Natural killer cell (primary cell): ENCODE measurements around the gene PIGV. TPM values are rescaled to one million over a fixed set of nuclear protein-coding genes. Genes with fewer than 3 reads are reported as not detected.

Experiments
- ATAC-seq, 3 donors: fragments of 150-1000 bp in 2 of 3; fragments of 200-7000 bp in 1 of 3; cut with Tn5 transposase; 1 replicate in 1 of 3; 2 replicates in 2 of 3; pipeline ENCODE4 v1.10.0; 2021; ENCODE audit warnings: mild to moderate bottlenecking in 2 of 3, moderate library complexity in 2 of 3
- DNase-seq, 2 donors: peaks; one replicate each; pipeline versions ENCODE4 v3.0.0 to v3.0.0-alpha.2; 2013 to 2021; ENCODE audit warnings: mixed read lengths in 1 of 2
- H3K27ac ChIP-seq: one replicate; pipeline ENCODE4 v1.5.1; 2013; ENCODE audit warnings: mild to moderate bottlenecking, low read length
- H3K27me3 ChIP-seq: one replicate; pipeline ENCODE4 v1.6.1; 2013; ENCODE audit warnings: low read length; ENCODE audit not compliant: control insufficient read depth, insufficient read depth
- H3K36me3 ChIP-seq: one replicate; pipeline ENCODE4 v1.6.1; 2013; ENCODE audit warnings: low read length; ENCODE audit not compliant: control insufficient read depth, insufficient read depth
- H3K4me1 ChIP-seq: one replicate; pipeline ENCODE4 v1.6.1; 2013; ENCODE audit warnings: low read length; ENCODE audit not compliant: control insufficient read depth, insufficient read depth
- H3K4me3 ChIP-seq: one replicate; pipeline ENCODE4 v1.5.1; 2013; ENCODE audit warnings: low read length
- H3K9me3 ChIP-seq: one replicate; pipeline ENCODE4 v1.6.1; 2013; ENCODE audit warnings: low read length; ENCODE audit not compliant: control insufficient read depth, insufficient read depth
- H3K27ac Mint-ChIP-seq, 2 donors: one replicate each; pipeline ENCODE4 v1.8.0; 2022; ENCODE audit warnings: mild to moderate bottlenecking in 2 of 2, mixed read lengths in 2 of 2, moderate library complexity in 1 of 2
- H3K27me3 Mint-ChIP-seq, 2 donors: one replicate each; pipeline ENCODE4 v1.8.0; 2022; ENCODE audit warnings: low read depth in 2 of 2, mixed read lengths in 2 of 2
- H3K36me3 Mint-ChIP-seq: one replicate; pipeline ENCODE4 v1.8.0; 2022; ENCODE audit warnings: mixed read lengths
- H3K4me1 Mint-ChIP-seq, 2 donors: one replicate each; pipeline ENCODE4 v1.8.0; 2022; ENCODE audit warnings: mixed read lengths in 2 of 2
- H3K4me3 Mint-ChIP-seq: one replicate; pipeline ENCODE4 v1.8.0; 2022; ENCODE audit warnings: mild to moderate bottlenecking, moderate library complexity, mixed read lengths
- H3K9me3 Mint-ChIP-seq, 2 donors: one replicate each; pipeline ENCODE4 v1.8.0; 2022; ENCODE audit warnings: mixed read lengths in 2 of 2
- WGBS: methylation state at CpG from one replicate; pipeline ENCODE4 v1.1.7; 2013; ENCODE audit warnings: missing lambda C conversion rate; ENCODE audit not compliant: insufficient coverage; 5-methylcytosine and 5-hydroxymethylcytosine counted together
- intact Hi-C: fragments of 100-400 bp; cut with micrococcal nuclease; formaldehyde crosslinking; loops from one replicate; pipeline ENCODE4 v1.14.2; 2022
- total RNA-seq, 4 donors: library from RNA; stranded (reverse); fragments of 120-200 nt in 1 of 4; gene quantifications; one replicate each; pipeline versions ENCODE4 v1.2.3 to v1.2.4, GENCODE V29; 2013 to 2022
- TF ChIP-seq, protein P1 (sequence below): fragments of 200-600 bp; IDR thresholded peaks from one replicate; pipeline ENCODE4 v1.8.0; 2022; ENCODE audit warnings: antibody characterized with exemption

PIGV gene
- total RNA-seq, 3 donors from 2014 or later (not counting 1 experiment from before 2014, with no cell fraction given), result 23.1 to 35.2 (median 30.3) TPM

DNA sequence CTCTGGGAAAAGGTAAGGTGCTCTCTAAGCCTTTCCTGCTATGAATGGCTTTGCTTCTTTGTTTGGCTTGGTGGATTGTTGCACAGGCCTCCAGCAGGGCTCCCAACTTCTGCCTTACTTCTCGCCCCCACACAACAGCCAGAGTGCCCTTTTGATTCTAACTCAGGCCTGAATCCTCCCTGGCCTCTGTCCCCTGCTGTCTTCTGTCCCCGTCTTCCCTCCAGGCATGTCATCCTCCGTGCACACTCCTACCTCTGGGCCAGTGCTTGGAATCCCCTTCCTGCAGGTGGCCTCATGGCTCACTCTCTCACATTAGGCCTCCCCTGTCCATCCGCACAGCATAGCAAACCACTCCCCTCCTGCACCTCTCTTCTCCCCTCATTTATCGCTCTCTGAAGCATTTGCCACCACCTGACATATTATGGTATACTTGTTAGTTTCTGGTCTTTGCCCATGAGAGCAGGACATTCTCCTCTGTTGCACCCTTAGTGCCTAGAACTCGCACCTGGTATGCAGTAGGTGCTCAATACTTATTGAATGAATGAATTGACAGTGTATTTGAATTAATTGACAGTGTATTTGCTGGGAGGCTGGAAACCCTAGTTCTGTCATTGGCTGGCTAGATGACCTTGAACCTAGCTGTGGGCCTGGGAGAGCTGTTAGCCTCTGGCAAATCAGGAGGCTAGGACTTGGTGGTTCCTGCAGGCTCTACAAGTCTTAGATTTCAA lies 41.6 kb downstream of the PIGV start:
- no peak for ATAC-seq
- H3K9me3 ChIP-seq, result no peaks in the 10 kb centered on the region
- H3K27me3 ChIP-seq, result no peaks in the 10 kb centered on the region
- H3K36me3 Mint-ChIP-seq, result no peaks in the 10 kb centered on the region
- H3K4me3 Mint-ChIP-seq, result peak overlapping the region; percentile 45
- peaks cover 71 to 79% of the 10 kb centered on the region in 2 donors for H3K4me1 Mint-ChIP-seq
- WGBS, result 91% methylated on average over 5 of the region's 6 CpGs
- TF ChIP-seq, protein P1, sequence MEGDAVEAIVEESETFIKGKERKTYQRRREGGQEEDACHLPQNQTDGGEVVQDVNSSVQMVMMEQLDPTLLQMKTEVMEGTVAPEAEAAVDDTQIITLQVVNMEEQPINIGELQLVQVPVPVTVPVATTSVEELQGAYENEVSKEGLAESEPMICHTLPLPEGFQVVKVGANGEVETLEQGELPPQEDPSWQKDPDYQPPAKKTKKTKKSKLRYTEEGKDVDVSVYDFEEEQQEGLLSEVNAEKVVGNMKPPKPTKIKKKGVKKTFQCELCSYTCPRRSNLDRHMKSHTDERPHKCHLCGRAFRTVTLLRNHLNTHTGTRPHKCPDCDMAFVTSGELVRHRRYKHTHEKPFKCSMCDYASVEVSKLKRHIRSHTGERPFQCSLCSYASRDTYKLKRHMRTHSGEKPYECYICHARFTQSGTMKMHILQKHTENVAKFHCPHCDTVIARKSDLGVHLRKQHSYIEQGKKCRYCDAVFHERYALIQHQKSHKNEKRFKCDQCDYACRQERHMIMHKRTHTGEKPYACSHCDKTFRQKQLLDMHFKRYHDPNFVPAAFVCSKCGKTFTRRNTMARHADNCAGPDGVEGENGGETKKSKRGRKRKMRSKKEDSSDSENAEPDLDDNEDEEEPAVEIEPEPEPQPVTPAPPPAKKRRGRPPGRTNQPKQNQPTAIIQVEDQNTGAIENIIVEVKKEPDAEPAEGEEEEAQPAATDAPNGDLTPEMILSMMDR, result no peak
- peaks cover 18% of the 10 kb centered on the region for H3K36me3 ChIP-seq
- H3K27ac ChIP-seq, result peak overlapping the region; percentile 61
- H3K4me3 ChIP-seq, result no peak overlapping the region
- peak overlapping the region; percentile 99 to 100 for H3K27ac Mint-ChIP-seq
- DNase-seq, result peak in 1 of 2 donors; percentile 20
- intact Hi-C loops, result no loop called here
- H3K4me1 ChIP-seq, result peaks cover 81% of the 10 kb centered on the region
- H3K27me3 Mint-ChIP-seq, result no peaks in the 10 kb centered on the region
- H3K9me3 Mint-ChIP-seq, result no peaks in the 10 kb centered on the region

DNA sequence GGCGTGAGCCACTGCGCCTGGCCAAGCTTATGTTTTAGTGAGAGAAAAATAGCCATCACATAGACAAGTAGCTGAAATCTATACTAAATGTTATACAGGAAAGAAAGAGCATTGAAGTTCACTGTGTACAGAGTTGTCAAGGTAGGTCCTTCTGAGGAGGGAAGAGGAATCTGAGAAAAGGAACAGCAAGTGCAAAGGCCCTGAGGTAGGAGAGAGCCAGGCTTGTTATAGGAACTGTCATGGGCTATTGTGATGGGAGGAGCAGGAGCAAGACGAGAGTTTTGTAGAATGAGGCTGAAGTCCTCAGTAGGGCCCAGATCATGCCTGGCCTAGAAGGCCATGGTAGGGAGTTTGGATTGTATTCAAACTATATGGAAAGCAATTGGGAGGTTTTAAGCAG lies 43.3 kb downstream of the PIGV start:
- Mint-ChIP-seq H3K27me3 (no peaks in the 10 kb centered on the region), H3K27ac (peak overlapping the region; percentile 99 to 100), H3K4me1 (peaks cover 72 to 79% of the 10 kb centered on the region in 2 donors), H3K4me3 (no peak overlapping the region), H3K9me3 (no peaks in the 10 kb centered on the region), H3K36me3 (no peaks in the 10 kb centered on the region)
- Histone ChIP-seq H3K4me1 (peaks cover 80% of the 10 kb centered on the region), H3K27me3 (no peaks in the 10 kb centered on the region), H3K9me3 (no peaks in the 10 kb centered on the region), H3K27ac (no peak overlapping the region), H3K36me3 (peaks cover 31% of the 10 kb centered on the region), H3K4me3 (no peak overlapping the region)
- DNase-seq (no peak), ATAC-seq (no peak)
- 90% methylated on average over 1 of the region's 3 CpGs for WGBS
- intact Hi-C loops, result no loop called here
- TF ChIP-seq, protein P1, result no peak

DNA sequence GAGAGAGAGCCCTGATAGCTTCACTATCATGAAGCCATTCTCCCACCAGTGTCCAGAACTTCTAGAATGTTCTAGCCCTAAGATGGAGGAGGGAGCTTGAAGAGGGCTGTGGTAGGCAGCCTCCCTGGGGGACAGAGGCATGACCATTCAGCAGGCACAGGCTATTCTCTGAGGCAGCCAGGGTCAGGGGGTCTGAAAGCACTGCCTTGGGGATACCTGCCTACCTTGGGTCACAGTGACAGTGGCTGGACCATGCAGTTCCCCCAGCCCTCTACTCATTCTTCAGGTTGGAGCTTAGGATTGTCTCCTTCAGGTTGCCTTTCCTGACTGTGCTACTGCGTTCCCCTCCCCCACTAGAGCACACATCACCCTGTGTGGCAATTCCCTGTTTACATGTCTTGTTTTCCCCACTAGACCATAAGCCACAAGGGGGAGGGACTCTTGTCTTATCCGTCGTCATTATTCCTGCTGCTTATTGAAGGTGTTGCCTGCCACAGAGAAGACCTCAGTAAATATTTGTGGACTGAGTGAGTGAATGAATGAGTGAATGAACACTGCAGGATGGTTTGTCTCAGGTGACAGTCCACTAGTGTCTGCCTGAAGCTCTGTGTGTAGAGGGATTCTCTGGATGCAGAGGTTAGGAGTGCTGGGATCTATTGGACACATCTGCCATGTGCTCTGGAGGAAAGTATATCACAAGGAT lies 43.9 kb downstream of the PIGV start:
- peak overlapping the region; percentile 99 to 100 for H3K27ac Mint-ChIP-seq
- peaks cover 78% of the 10 kb centered on the region for H3K4me1 ChIP-seq
- intact Hi-C loops, result loop anchor here (2.0 kb wide), 2 partner anchors 21 to 43 kb away; no protein-coding TSS in a partner anchor
- DNase-seq (peak in 1 of 2 donors; percentile 65), ATAC-seq (no peak)
- peak overlapping the region; percentile 2 for H3K4me3 Mint-ChIP-seq
- H3K27ac ChIP-seq, result peak overlapping the region; percentile 98
- H3K27me3 ChIP-seq, result no peaks in the 10 kb centered on the region
- no peaks in the 10 kb centered on the region for H3K9me3 ChIP-seq
- WGBS, result 92% methylated on average over 3 of the region's 3 CpGs
- H3K36me3 ChIP-seq, result peaks cover 34% of the 10 kb centered on the region
- no peaks in the 10 kb centered on the region for H3K36me3 Mint-ChIP-seq
- H3K4me1 Mint-ChIP-seq, result peaks cover 72 to 79% of the 10 kb centered on the region in 2 donors
- no peaks in the 10 kb centered on the region for H3K9me3 Mint-ChIP-seq
- no peak overlapping the region for H3K4me3 ChIP-seq
- TF ChIP-seq, protein P1, result no peak
- H3K27me3 Mint-ChIP-seq, result no peaks in the 10 kb centered on the region
